GM12891 (cell line): Measurements from ENCODE around the gene EIF2S3B.

Source experiments
- DNase-seq: peaks from one replicate; pipeline ENCODE4 v3.0.0; 2011; ENCODE audit warnings: low spot score; ENCODE audit not compliant: insufficient read length
- FAIRE-seq: peaks from 2 replicates; lab custom pipeline; 2011; peaks lifted over from hg19 to GRCh38; lab: Jason Lieb, UNC
- PAX5 ChIP-seq: IDR thresholded peaks from 2 replicates; pipeline ENCODE4 v1.6.1; 2011; ENCODE audit warnings: low read length, moderate library complexity, mild to moderate bottlenecking; ENCODE audit not compliant: insufficient read depth, severe bottlenecking
- POLR2A ChIP-seq: IDR thresholded peaks from 2 replicates; pipeline ENCODE4 v1.6.1; 2011; ENCODE audit warnings: low read depth, low read length, control low read depth
- POLR2AphosphoS5 ChIP-seq: IDR thresholded peaks from 2 replicates; pipeline ENCODE4 v1.6.1; 2011; ENCODE audit warnings: low read depth, low read length, control low read depth
- POU2F2 ChIP-seq: IDR thresholded peaks from 2 replicates; pipeline ENCODE4 v1.6.1; 2011; ENCODE audit warnings: low read depth, mild to moderate bottlenecking, control low read depth, low read length, moderate library complexity
- SPI1 ChIP-seq: IDR thresholded peaks from 2 replicates; pipeline ENCODE4 v1.6.1; 2011; ENCODE audit warnings: low read depth, low read length, control low read depth
- TAF1 ChIP-seq: IDR thresholded peaks from 2 replicates; pipeline ENCODE4 v1.6.1; 2011; ENCODE audit warnings: low read depth, low read length, control low read depth

EIF2S3B gene

DNA sequence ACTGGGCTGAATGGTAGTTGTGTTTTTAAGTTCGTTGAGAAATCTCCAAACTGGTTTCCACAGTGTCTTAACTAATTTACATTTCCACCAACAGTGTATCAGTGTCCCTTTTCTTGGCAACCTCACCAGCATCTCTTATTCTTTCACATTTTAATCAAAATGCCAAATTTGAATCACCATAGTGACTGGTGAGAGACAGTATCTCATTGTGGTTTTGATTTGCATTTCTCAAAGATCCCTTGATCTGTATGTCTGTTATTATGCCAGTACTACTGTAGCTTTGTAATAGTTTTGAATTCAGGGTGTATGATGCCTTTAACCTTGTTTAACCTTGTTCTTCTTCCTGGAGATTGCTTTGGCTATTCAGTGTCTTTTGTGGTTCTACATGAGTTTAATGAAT is 2.2 kb upstream of the EIF2S3B start:
- TF ChIP-seq POLR2A (no peak), PAX5 (no peak), POU2F2 (no peak), SPI1 (no peak), TAF1 (no peak), POLR2AphosphoS5 (no peak)
- FAIRE-seq (no peak), DNase-seq (no peak)

- no peak for DNase-seq
- TF ChIP-seq PAX5 (no peak), POU2F2 (no peak), POLR2A (no peak), POLR2AphosphoS5 (no peak), TAF1 (no peak), SPI1 (no peak)
- no peak for FAIRE-seq
These were observed 6.2 kb downstream of the EIF2S3B start for GRCh38 chr12:10511756-10512355.

DNA sequence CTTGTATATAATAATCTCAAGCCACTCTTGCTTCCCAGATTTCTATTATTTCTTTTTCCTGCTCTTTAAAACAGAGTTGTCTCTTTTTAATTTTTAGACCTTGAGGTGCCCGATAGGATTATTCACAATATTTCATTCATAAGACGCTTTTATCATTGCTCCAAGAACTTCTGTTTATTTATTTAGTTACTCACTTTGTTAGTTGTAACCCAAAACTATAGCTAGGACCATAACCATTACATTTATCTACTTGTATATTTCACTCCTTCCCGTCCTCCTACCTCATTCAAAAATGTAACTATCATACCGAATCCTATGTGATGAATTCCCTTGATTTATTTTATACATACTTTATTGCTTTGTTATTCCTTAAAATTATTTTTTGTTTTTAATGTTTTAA is 7.1 kb downstream of the EIF2S3B start:
- FAIRE-seq: no peak
- DNase-seq: no peak
- no peak for TF ChIP-seq TAF1
- TF ChIP-seq SPI1: no peak
- no peak for TF ChIP-seq PAX5
- no peak for TF ChIP-seq POU2F2
- no peak for TF ChIP-seq POLR2A
- TF ChIP-seq POLR2AphosphoS5: no peak

- FAIRE-seq (no peak), DNase-seq (no peak)
- TF ChIP-seq POLR2AphosphoS5: no peak
- no peak for TF ChIP-seq TAF1
- TF ChIP-seq PAX5: no peak
- TF ChIP-seq SPI1: no peak
- no peak for TF ChIP-seq POU2F2
These were observed 15.9 kb downstream of the EIF2S3B start for GRCh38 chr12:10521555-10521954.

DNA sequence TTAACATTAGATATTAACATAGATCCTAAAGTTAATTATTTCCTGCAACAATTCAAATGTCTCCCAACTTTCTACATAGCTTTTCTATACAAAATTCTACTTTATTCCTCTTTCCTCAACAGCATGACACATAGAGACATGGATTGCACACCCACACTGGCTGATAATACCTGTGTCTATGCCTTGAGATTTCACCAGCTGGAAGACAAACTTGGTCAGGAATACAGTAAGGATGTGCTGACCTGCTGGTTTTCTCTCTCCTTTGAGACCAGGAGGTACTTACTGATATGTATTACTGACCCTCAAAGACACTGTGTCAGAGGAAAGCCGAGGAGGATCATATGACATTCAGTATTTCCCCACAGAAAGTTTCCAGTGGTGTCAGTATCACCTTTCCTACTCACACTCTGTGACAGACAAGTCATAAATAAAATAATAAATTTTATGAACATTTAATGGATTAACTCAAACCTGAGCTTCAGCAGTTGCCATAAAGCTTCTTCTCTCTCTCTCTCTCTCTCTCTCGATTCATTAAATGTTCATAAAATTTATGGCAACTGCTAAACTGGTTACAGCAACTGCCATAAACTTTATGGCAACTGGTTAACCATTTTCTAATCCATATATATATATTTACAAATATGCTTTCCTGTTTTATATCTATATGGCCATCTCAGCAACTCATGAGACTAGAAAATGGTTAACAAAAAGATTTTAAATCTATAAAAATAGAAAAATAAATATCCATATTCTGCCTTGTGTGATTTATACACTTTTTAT is 22.7 kb downstream of the EIF2S3B start:
- no peak for FAIRE-seq
- TF ChIP-seq POU2F2 (no peak), POLR2AphosphoS5 (no peak), SPI1 (no peak), POLR2A (no peak), PAX5 (no peak), TAF1 (no peak)
- DNase-seq: no peak

DNA sequence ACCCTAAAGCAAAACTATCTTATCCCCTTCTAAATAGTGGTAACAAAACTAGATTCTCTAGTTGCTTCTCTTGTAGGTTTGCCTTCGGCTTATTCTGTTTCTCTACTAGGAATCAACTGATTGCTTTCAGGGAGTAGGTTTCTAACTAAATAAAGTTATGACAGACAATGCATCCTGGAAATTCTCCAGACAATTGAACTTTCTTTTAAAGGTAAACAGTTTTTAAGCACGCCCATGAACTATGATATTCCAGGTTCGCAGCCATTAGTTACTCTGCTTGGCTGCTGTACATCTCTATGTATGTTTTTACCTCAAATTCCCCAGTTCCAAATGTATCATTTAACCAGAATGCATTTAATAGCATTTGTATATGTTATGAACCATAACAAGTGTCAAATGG is 23.9 kb downstream of the EIF2S3B start:
- no peak for FAIRE-seq
- no peak for DNase-seq
- no peak for TF ChIP-seq SPI1
- no peak for TF ChIP-seq POLR2A
- no peak for TF ChIP-seq PAX5
- no peak for TF ChIP-seq POLR2AphosphoS5
- no peak for TF ChIP-seq POU2F2
- no peak for TF ChIP-seq TAF1

DNA sequence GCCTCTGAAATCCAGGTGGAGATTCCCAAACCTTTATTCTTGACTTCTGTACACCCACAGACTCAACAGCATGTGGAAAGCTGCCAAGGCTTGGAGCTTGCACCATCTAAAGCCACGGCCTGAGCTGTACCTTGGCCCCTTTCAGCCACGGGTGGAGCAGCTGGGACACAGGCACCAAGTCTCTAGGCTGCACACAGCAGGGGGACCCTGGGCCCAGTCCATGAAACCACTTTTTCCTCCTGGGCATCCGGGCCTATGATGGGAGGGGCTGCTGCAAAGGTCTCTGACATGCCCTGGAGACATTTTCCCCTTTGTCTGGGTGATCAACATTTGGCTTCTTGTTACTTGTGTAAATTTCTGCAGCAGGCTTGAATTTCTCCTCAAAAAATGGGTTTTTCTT is 32.0 kb downstream of the EIF2S3B start:
- FAIRE-seq (no peak), DNase-seq (no peak)
- no peak for TF ChIP-seq SPI1
- no peak for TF ChIP-seq POU2F2
- no peak for TF ChIP-seq POLR2A
- no peak for TF ChIP-seq PAX5
- TF ChIP-seq TAF1: no peak
- no peak for TF ChIP-seq POLR2AphosphoS5

DNA sequence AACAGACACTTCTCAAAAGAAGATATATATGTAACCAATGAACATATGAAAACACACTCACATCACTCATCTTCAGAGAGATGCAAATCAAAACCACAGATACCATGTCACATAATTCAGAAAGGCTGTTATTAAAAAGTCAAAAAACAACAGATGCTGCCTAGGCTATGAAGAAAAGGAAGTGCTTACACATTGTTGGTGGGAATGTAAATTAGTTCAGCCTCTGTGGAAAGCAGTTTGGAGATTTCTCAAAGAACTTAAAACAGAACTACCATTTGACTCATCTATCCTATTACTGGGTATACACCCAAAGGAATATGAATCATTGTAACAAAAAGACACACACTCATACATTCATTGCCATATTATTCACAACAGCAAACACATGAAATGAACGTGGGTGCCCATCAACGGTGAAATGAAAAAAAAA is 35.1 kb downstream of the EIF2S3B start:
- TF ChIP-seq SPI1 (peak; percentile 82), POLR2A (no peak)

GRCh38 chr12:10543499-10543898 is 37.8 kb downstream of the EIF2S3B start:
- TF ChIP-seq TAF1 (no peak), SPI1 (no peak), POU2F2 (no peak), POLR2AphosphoS5 (no peak), PAX5 (no peak)
- FAIRE-seq: no peak

More for the DNA sequence above, 35.1 kb downstream of the EIF2S3B start:
- DNase-seq: no peak
- FAIRE-seq: peak; percentile 68

GRCh38 chr12:10551375-10551774 is 45.7 kb downstream of the EIF2S3B start:
- no peak for FAIRE-seq
- no peak for TF ChIP-seq POLR2AphosphoS5
- no peak for TF ChIP-seq TAF1
- no peak for TF ChIP-seq PAX5
- TF ChIP-seq POLR2A: no peak
- TF ChIP-seq POU2F2: no peak
- no peak for TF ChIP-seq SPI1
- DNase-seq: no peak

More at GRCh38 chr12:10543499-10543898, 37.8 kb downstream of the EIF2S3B start:
- DNase-seq: no peak
